Muscle layer of colon (tissue), 2 donors: ENCODE measurements around the gene CDK13.

Experiments
- H3K27ac ChIP-seq: one replicate; pipeline ENCODE4 v1.7.0; 2013; ENCODE audit warnings: low read depth, mild to moderate bottlenecking, low read length, moderate library complexity
- H3K27me3 ChIP-seq, 2 donors: one replicate each; pipeline ENCODE4 v1.7.0; 2013; ENCODE audit warnings: low read length in 2 of 2, mild to moderate bottlenecking in 2 of 2; ENCODE audit not compliant: insufficient read depth in 2 of 2, control insufficient read depth in 1 of 2
- H3K36me3 ChIP-seq: one replicate; pipeline ENCODE4 v1.7.0; 2013; ENCODE audit warnings: mild to moderate bottlenecking, low read length; ENCODE audit not compliant: insufficient read depth
- H3K4me1 ChIP-seq: one replicate; pipeline ENCODE4 v1.7.0; 2013; ENCODE audit warnings: mild to moderate bottlenecking, low read length; ENCODE audit not compliant: insufficient read depth
- H3K4me3 ChIP-seq, 2 donors: one replicate each; pipeline ENCODE4 v1.7.0; 2013; ENCODE audit warnings: low read length in 2 of 2, low read depth in 1 of 2, mild to moderate bottlenecking in 1 of 2, moderate library complexity in 1 of 2
- H3K9ac ChIP-seq: one replicate; pipeline ENCODE4 v1.7.0; 2013; ENCODE audit warnings: low read length
- H3K9me3 ChIP-seq: one replicate; pipeline ENCODE4 v1.7.0; 2013; ENCODE audit warnings: mild to moderate bottlenecking, low read length
- donor health status: abdominal sarcoma.
- donor health status: Adenocarcinoma of cecum.

The CDK13 gene

DNA sequence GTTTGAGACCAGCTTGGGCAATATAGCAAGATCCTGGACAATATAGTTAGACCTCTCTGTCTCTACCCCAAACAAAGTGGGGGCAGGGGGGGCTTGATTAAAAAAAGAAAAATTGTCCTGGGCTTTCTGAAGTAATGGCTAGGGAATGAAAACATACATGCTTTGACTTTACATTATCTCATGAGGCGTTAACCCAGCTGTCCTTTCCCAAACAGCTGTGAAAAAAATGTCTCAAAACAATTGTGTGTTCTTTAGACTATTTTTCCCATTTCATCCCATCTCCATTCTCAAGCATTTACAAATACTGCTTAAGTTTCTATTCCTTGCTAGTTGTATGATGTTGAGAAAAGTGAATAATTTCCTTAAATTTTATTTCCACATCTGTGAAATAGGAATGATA lies 27.0 kb upstream of the CDK13 start:
- Histone ChIP-seq H3K27ac (no peak overlapping the region), H3K4me1 (no peaks in the 10 kb centered on the region), H3K36me3 (no peaks in the 10 kb centered on the region), H3K4me3 (no peak overlapping the region), H3K27me3 (no peaks in the 10 kb centered on the region), H3K9ac (no peak overlapping the region), H3K9me3 (no peaks in the 10 kb centered on the region)

GRCh38 chr7:39924122-39924521 lies 25.9 kb upstream of the CDK13 start:
- no peak overlapping the region for H3K27ac ChIP-seq
- no peaks in the 10 kb centered on the region for H3K9me3 ChIP-seq
- no peak overlapping the region for H3K4me3 ChIP-seq
- H3K27me3 ChIP-seq = no peaks in the 10 kb centered on the region
- no peaks in the 10 kb centered on the region for H3K4me1 ChIP-seq
- no peaks in the 10 kb centered on the region for H3K36me3 ChIP-seq
- no peak overlapping the region for H3K9ac ChIP-seq

DNA sequence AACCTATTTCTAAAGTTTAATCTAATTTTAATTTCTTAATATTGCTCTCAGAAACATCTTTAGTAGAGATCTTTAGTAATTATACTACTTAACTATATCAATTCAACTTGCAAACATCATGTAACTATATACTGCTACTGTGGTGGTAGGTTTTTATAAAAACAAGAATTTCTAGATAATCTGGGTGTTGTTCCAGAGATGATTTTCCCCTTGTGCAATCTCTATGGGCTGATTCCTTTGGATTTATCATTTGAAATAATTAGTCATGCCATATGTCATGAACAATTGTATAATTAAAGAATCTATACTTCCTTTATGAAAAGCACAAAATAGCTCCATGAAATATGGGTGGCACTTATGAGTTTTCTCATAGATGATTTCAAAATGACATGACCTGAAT lies 23.9 kb upstream of the CDK13 start:
- no peak overlapping the region for H3K27ac ChIP-seq
- no peaks in the 10 kb centered on the region for H3K9me3 ChIP-seq
- no peak overlapping the region for H3K9ac ChIP-seq
- no peaks in the 10 kb centered on the region for H3K36me3 ChIP-seq
- no peak overlapping the region for H3K4me3 ChIP-seq
- no peaks in the 10 kb centered on the region for H3K27me3 ChIP-seq
- H3K4me1 ChIP-seq = no peaks in the 10 kb centered on the region

GRCh38 chr7:39927018-39927417 lies 23.0 kb upstream of the CDK13 start:
- Histone ChIP-seq H3K27me3 (no peaks in the 10 kb centered on the region), H3K4me1 (no peaks in the 10 kb centered on the region), H3K4me3 (no peak overlapping the region), H3K36me3 (no peaks in the 10 kb centered on the region), H3K9me3 (no peaks in the 10 kb centered on the region), H3K9ac (no peak overlapping the region), H3K27ac (no peak overlapping the region)

DNA sequence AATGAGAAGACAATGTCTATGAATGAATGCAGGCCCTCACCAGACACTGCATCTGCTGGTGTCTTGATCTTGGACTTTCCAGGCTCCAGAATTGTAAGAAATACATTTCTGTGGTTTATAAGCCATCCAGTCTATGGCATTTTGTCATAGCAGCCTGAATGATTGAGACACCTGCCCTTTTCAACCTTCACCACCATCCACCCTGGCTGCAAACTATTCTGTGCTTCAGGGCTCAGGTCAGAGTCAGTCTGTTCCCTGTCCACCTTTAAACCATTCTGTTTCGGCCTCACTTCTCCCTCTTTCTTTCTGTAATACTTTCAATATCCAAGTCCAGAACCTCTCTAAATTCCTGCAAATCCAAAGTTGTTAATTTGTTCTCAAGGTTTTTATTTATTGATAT lies 15.9 kb upstream of the CDK13 start:
- H3K27ac ChIP-seq = no peak overlapping the region
- H3K4me1 ChIP-seq = no peaks in the 10 kb centered on the region
- H3K27me3 ChIP-seq = no peaks in the 10 kb centered on the region
- H3K36me3 ChIP-seq = no peaks in the 10 kb centered on the region
- H3K9me3 ChIP-seq = no peaks in the 10 kb centered on the region
- no peak overlapping the region for H3K9ac ChIP-seq
- no peak overlapping the region for H3K4me3 ChIP-seq

GRCh38 chr7:39936761-39937160 lies 13.3 kb upstream of the CDK13 start:
- no peak overlapping the region for H3K9ac ChIP-seq
- H3K36me3 ChIP-seq = no peaks in the 10 kb centered on the region
- H3K27me3 ChIP-seq = no peaks in the 10 kb centered on the region
- H3K4me1 ChIP-seq = no peaks in the 10 kb centered on the region
- no peak overlapping the region for H3K4me3 ChIP-seq
- H3K27ac ChIP-seq = no peak overlapping the region
- no peaks in the 10 kb centered on the region for H3K9me3 ChIP-seq

DNA sequence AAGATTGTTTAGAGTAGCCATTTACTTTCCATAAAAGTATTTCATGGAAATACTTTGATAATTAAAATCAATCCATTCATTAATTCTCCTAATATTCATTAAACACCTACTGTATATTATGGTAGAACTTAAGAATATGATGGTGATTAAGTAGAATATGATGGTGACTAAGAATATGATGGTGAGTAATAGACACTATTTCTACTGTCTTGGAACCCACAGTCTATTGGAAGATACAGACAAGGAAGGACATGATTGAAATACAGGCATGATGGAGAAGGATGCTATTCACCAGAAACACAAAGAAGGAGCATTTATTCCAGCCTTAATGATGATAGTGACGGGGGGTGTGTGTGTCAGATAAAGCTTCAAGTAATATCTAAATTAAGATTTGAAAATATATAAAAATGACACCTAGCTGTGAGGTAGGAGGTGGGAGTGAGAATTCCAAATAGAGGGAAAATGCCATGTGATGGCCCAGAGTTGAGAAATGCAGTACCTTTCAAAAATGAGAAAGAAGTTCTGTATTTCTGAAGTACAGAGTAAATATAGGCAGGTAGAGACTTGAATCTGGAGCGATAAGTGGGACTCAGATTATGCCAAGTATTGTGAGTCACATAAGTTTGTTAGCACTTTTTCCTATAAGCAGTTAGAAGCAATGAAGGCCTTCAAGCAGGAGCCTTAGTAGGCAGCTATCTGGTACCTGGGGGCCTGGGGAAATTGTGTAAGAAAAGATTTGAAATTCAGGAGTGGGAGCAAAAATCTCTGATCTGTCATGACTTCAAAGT lies 12.5 kb upstream of the CDK13 start:
- Histone ChIP-seq H3K9me3 (no peaks in the 10 kb centered on the region), H3K27me3 (no peaks in the 10 kb centered on the region), H3K36me3 (no peaks in the 10 kb centered on the region), H3K9ac (no peak overlapping the region), H3K4me1 (no peaks in the 10 kb centered on the region), H3K27ac (no peak overlapping the region), H3K4me3 (no peak overlapping the region)

DNA sequence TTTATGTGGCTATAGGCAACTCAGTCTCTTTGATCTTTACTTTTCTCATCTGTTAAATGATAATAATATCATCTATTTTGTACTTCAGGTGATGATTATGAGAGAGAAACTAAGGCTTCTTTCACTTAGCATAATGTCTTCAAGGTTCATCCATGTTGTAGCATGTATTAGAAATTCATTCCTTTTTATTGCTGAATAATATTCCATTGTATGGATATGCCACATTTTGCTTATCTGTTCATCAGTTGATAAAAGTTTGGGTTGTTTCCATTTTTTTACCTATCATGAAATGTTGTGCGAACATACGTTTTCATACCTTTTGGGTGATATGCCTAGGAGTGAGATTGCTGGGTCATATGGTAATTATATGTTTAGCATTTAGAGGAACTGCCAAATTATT lies 7.2 kb upstream of the CDK13 start:
- Histone ChIP-seq H3K4me1 (peaks cover 2% of the 10 kb centered on the region), H3K27me3 (no peaks in the 10 kb centered on the region), H3K9me3 (no peaks in the 10 kb centered on the region), H3K9ac (no peak overlapping the region), H3K4me3 (no peak overlapping the region), H3K27ac (no peak overlapping the region), H3K36me3 (no peaks in the 10 kb centered on the region)

DNA sequence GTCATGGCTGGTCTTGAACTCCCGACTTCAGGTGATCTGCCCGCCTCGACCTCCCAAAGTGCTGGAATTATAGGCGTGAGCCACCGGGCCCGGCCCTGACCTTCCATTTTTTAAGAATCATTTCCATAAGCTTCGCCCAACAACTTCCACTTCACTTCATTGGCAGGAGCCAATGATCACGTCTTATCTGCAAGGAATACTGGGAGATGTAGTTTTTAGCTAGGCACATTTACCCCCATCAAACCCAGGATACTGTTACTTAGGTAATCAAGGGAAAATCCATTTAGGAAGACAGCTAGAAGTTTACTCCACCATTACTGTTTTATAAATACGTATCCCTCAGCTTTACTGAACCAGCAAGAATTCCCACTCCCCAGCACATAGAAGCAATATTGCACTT lies 3.4 kb upstream of the CDK13 start:
- no peak overlapping the region for H3K4me3 ChIP-seq
- H3K9me3 ChIP-seq = no peaks in the 10 kb centered on the region
- H3K9ac ChIP-seq = no peak overlapping the region
- H3K4me1 ChIP-seq = peaks cover 9% of the 10 kb centered on the region
- H3K36me3 ChIP-seq = no peaks in the 10 kb centered on the region
- H3K27me3 ChIP-seq = no peaks in the 10 kb centered on the region
- no peak overlapping the region for H3K27ac ChIP-seq

DNA sequence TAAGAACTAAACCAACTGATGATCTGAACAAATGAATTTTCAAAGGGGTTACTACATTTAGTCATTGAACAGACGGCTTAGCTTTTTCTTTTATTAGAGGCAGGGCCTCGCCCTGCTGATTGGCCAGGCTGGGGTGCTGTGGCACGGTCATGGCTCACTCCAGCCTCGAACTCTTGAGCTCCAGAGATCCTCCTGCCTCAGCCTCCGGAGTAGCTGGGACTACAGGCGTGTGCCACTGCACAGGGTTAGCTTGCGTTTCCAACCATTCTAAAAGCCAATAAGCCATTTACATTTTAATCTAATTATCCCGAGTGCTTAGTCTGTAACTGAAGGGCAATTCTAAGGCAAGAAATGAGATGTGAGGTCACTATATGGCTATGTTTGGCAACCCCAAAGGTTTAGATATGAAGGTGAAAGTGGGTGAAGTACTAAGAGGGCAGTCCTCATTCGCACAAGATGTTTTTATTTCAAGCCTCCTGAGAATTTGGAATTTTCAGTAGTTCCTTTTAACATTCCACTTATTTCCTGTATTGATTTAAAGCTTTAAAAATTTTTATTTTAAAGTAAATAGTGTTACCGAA lies 1.6 kb upstream of the CDK13 start:
- Histone ChIP-seq H3K9ac (peak overlapping the region; percentile 62), H3K9me3 (no peaks in the 10 kb centered on the region), H3K36me3 (no peaks in the 10 kb centered on the region), H3K4me3 (peak overlapping the region; percentile 61 to 95), H3K27me3 (no peaks in the 10 kb centered on the region), H3K4me1 (peaks cover 10% of the 10 kb centered on the region), H3K27ac (peak overlapping the region; percentile 86)

- H3K9ac ChIP-seq = peak overlapping the region; percentile 62
- H3K27me3 ChIP-seq = no peaks in the 10 kb centered on the region
- H3K27ac ChIP-seq = peak overlapping the region; percentile 98
- H3K9me3 ChIP-seq = no peaks in the 10 kb centered on the region
- H3K4me3 ChIP-seq = peak overlapping the region; percentile 89 to 95
- peaks cover 18% of the 10 kb centered on the region for H3K4me1 ChIP-seq
- H3K36me3 ChIP-seq = no peaks in the 10 kb centered on the region
Observed at GRCh38 chr7:39948956-39949928, 814 bp upstream of the CDK13 start.
